Measurements from ENCODE around the gene FLVCR2.

The FLVCR2 gene

GRCh38 chr14:75609606-75610475 is 31.4 kb downstream of the FLVCR2 start:
- H3K4me2 ChIP-seq (ENCODE audit: low read length), result no peak overlapping the region
- no peaks in the 10 kb centered on the region for H3K36me3 ChIP-seq (ENCODE audit: control insufficient read depth, low read length)
- H3K79me2 ChIP-seq (ENCODE audit: control insufficient read depth, low read length), result no peaks in the 10 kb centered on the region
- H3K27ac ChIP-seq (ENCODE audit: low read depth, low read length), result no peak overlapping the region
- no peaks in the 10 kb centered on the region for H3F3A ChIP-seq (ENCODE audit: control insufficient read depth, insufficient read depth)
- no peaks in the 10 kb centered on the region for H4K20me1 ChIP-seq (ENCODE audit: control insufficient read depth, insufficient read depth, low read depth, low read length)
- H3K9me2 ChIP-seq (replicated peaks; ENCODE audit: control insufficient read depth, low read length), result no peaks in the 10 kb centered on the region
- H3K27me3 ChIP-seq (ENCODE audit: control insufficient read depth, low read length), result peaks cover 19% of the 10 kb centered on the region
- no peaks in the 10 kb centered on the region for H3K9me3 ChIP-seq (ENCODE audit: control insufficient read depth, insufficient read depth, low read length)
- no peaks in the 10 kb centered on the region; the same call in 1 of the 2 replicates for H3K4me1 ChIP-seq (ENCODE audit: control insufficient read depth, low read length)
- TF ChIP-seq CTCF (IDR thresholded peaks at IDR 0.05; ENCODE audit: low read depth, low read length, poor library complexity, severe bottlenecking), result no peak
- no peak for TF ChIP-seq EZH2phosphoT487 (IDR thresholded peaks at IDR 0.05; ENCODE audit: borderline replicate concordance, low read length)
- no peak overlapping the region for H3K4me3 ChIP-seq (ENCODE audit: low read length)

GRCh38 chr14:75610834-75611233 is 32.4 kb downstream of the FLVCR2 start:
- no peaks in the 10 kb centered on the region for H3K36me3 ChIP-seq (ENCODE audit: control insufficient read depth, low read length)
- no peak overlapping the region for H3K4me2 ChIP-seq (ENCODE audit: low read length)
- H3K9me3 ChIP-seq (ENCODE audit: control insufficient read depth, insufficient read depth, low read length), result no peaks in the 10 kb centered on the region
- H3K9me2 ChIP-seq (replicated peaks; ENCODE audit: control insufficient read depth, low read length), result no peaks in the 10 kb centered on the region
- no peak overlapping the region for H3K4me3 ChIP-seq (ENCODE audit: low read length)
- no peaks in the 10 kb centered on the region for H3F3A ChIP-seq (ENCODE audit: control insufficient read depth, insufficient read depth)
- H3K27ac ChIP-seq (ENCODE audit: low read depth, low read length), result no peak overlapping the region
- H3K27me3 ChIP-seq (ENCODE audit: control insufficient read depth, low read length), result peaks cover 19% of the 10 kb centered on the region
- no peaks in the 10 kb centered on the region for H4K20me1 ChIP-seq (ENCODE audit: control insufficient read depth, insufficient read depth, low read depth, low read length)
- peaks cover 6% of the 10 kb centered on the region for H3K4me1 ChIP-seq (ENCODE audit: control insufficient read depth, low read length)
- no peak for TF ChIP-seq EZH2phosphoT487 (IDR thresholded peaks at IDR 0.05; ENCODE audit: borderline replicate concordance, low read length)
- TF ChIP-seq CTCF (IDR thresholded peaks at IDR 0.05; ENCODE audit: low read depth, low read length, poor library complexity, severe bottlenecking), result no peak
- H3K79me2 ChIP-seq (ENCODE audit: control insufficient read depth, low read length), result no peaks in the 10 kb centered on the region

GRCh38 chr14:75612157-75612556 is 33.7 kb downstream of the FLVCR2 start:
- H3K79me2 ChIP-seq (ENCODE audit: control insufficient read depth, low read length), result no peaks in the 10 kb centered on the region
- H3F3A ChIP-seq (ENCODE audit: control insufficient read depth, insufficient read depth), result no peaks in the 10 kb centered on the region
- no peak for TF ChIP-seq CTCF (IDR thresholded peaks at IDR 0.05; ENCODE audit: low read depth, low read length, poor library complexity, severe bottlenecking)
- no peak for TF ChIP-seq EZH2phosphoT487 (IDR thresholded peaks at IDR 0.05; ENCODE audit: borderline replicate concordance, low read length)

More at GRCh38 chr14:75612157-75612556, 33.7 kb downstream of the FLVCR2 start:
- peaks cover 6% of the 10 kb centered on the region for H3K4me1 ChIP-seq (ENCODE audit: control insufficient read depth, low read length)
- H4K20me1 ChIP-seq (ENCODE audit: control insufficient read depth, insufficient read depth, low read depth, low read length), result no peaks in the 10 kb centered on the region
- H3K9me2 ChIP-seq (replicated peaks; ENCODE audit: control insufficient read depth, low read length), result no peaks in the 10 kb centered on the region
- H3K4me3 ChIP-seq (ENCODE audit: low read length), result no peak overlapping the region
- H3K36me3 ChIP-seq (ENCODE audit: control insufficient read depth, low read length), result no peaks in the 10 kb centered on the region
- H3K4me2 ChIP-seq (ENCODE audit: low read length), result no peak overlapping the region
- peaks cover 19% of the 10 kb centered on the region for H3K27me3 ChIP-seq (ENCODE audit: control insufficient read depth, low read length)
- no peaks in the 10 kb centered on the region for H3K9me3 ChIP-seq (ENCODE audit: control insufficient read depth, insufficient read depth, low read length)
- H3K27ac ChIP-seq (ENCODE audit: low read depth, low read length), result no peak overlapping the region

Measured in DOHH2 (cell line).